HEK293T (cell line): ENCODE results near the gene DNAH17.

Source experiments
- CTCF ChIA-PET: fragments of 350-600 bp; formaldehyde crosslinking; extraction: SDS; loops from one replicate; lab custom pipeline; 2021; ENCODE audit warnings: antibody characterized with exemption, inconsistent platforms; lab: Yijun Ruan, JAX
- POLR2A ChIA-PET: fragments of 350-600 bp; formaldehyde crosslinking; extraction: SDS; loops from one replicate; lab custom pipeline; 2020; ENCODE audit warnings: antibody characterized with exemption, inconsistent platforms; lab: Yijun Ruan, JAX
- DNase-seq: peaks from one replicate; pipeline ENCODE4 v3.0.0; 2012; ENCODE audit warnings: mixed read lengths; ENCODE audit errors: extremely low spot score
- ARNT ChIP-seq: fragments of 450-650 bp; IDR thresholded peaks from 2 replicates; pipeline ENCODE4 v1.6.1; 2017; ENCODE audit warnings: mild to moderate bottlenecking
- BHLHE40 ChIP-seq: fragments of 450-650 bp; IDR thresholded peaks from 2 replicates; pipeline ENCODE4 v1.6.1; 2016; ENCODE audit warnings: mild to moderate bottlenecking, moderate library complexity, borderline replicate concordance
- CTBP1 ChIP-seq: fragments of 450-650 bp; IDR thresholded peaks from 2 replicates; pipeline ENCODE4 v1.6.1; 2016; ENCODE audit warnings: borderline replicate concordance
- ELF4 ChIP-seq: fragments of 450-650 bp; IDR thresholded peaks from 2 replicates; pipeline ENCODE4 v1.6.1; 2017; ENCODE audit warnings: antibody characterized with exemption
- FOXA1 ChIP-seq: fragments of 450-650 bp; IDR thresholded peaks from 2 replicates; pipeline ENCODE4 v1.6.1; 2016; ENCODE audit warnings: mild to moderate bottlenecking
- FOXK2 ChIP-seq: fragments of 450-650 bp; IDR thresholded peaks from 2 replicates; pipeline ENCODE4 v1.6.1; 2016; ENCODE audit warnings: mild to moderate bottlenecking
- FOXM1 ChIP-seq: fragments of 450-650 bp; IDR thresholded peaks from 2 replicates; pipeline ENCODE4 v1.6.1; 2017; ENCODE audit warnings: mild to moderate bottlenecking, borderline replicate concordance
- HDGF ChIP-seq: fragments of 450-650 bp; IDR thresholded peaks from 2 replicates; pipeline ENCODE4 v1.6.1; 2017; ENCODE audit warnings: antibody characterized with exemption, borderline replicate concordance
- L3MBTL2 ChIP-seq: fragments of 450-650 bp; conservative IDR thresholded peaks from 2 replicates; pipeline ENCODE4 v1.6.1; 2016; ENCODE audit warnings: mild to moderate bottlenecking
- LEF1 ChIP-seq: fragments of 450-650 bp; IDR thresholded peaks from 2 replicates; pipeline ENCODE4 v1.6.1; 2017; ENCODE audit warnings: mild to moderate bottlenecking, borderline replicate concordance
- NFRKB ChIP-seq: fragments of 450-650 bp; IDR thresholded peaks from 2 replicates; pipeline ENCODE4 v1.6.1; 2016; ENCODE audit warnings: mild to moderate bottlenecking, moderate library complexity
- PKNOX1 ChIP-seq: fragments of 450-650 bp; IDR thresholded peaks from 2 replicates; pipeline ENCODE4 v1.6.1; 2016
- SP1 ChIP-seq: fragments of 450-650 bp; IDR thresholded peaks from 2 replicates; pipeline ENCODE4 v1.6.1; 2017
- SUZ12 ChIP-seq: fragments of 450-650 bp; IDR thresholded peaks from 2 replicates; pipeline ENCODE4 v1.6.1; 2016; ENCODE audit warnings: mild to moderate bottlenecking
- TARDBP ChIP-seq: fragments of 450-650 bp; IDR thresholded peaks from 2 replicates; pipeline ENCODE4 v1.6.1; 2016
- ZNF384 ChIP-seq: fragments of 450-650 bp; IDR thresholded peaks from 2 replicates; pipeline ENCODE4 v1.6.1; 2016

DNAH17 gene

GRCh38 chr17:78378225-78379130, 198.7 kb downstream of the DNAH17 start, which contains the start of gene PGS1:
TSS of gene PGS1 (plus strand) at chr17:78378649. CDS start at chr17:78378666, 17 bp downstream.
- peak; percentile 94 for TF ChIP-seq ELF4
- peak; percentile 37; the same call in 1 of the 2 replicates for TF ChIP-seq LEF1
- TF ChIP-seq BHLHE40 = no peak
- POLR2A ChIA-PET = interaction anchor here (0.8 to 1.9 kb wide), 5 partner anchors 10 to 46 kb away, joined by 3 to 10 read pairs (median 5); no protein-coding TSS in a partner anchor
- peak; percentile 85 for DNase-seq
- CTCF ChIA-PET = interaction anchor here (1.6 kb wide), 1 partner anchor 18 kb away, joined by 3 read pairs; no protein-coding TSS in a partner anchor

GRCh38 chr17:78377858-78378224, 199.4 kb downstream of the DNAH17 start:
- ChIA-PET CTCF (interaction anchor here (1.6 kb wide), 1 partner anchor 17 kb away, joined by 3 read pairs; no protein-coding TSS in a partner anchor), POLR2A (interaction anchor here (1.0 to 1.9 kb wide), 3 partner anchors 9 to 47 kb away, joined by 3 to 10 read pairs (median 6); no protein-coding TSS in a partner anchor)
- DNase-seq = no peak
- no peak for TF ChIP-seq SP1
- TF ChIP-seq TARDBP = no peak
- no peak for TF ChIP-seq CTBP1
- TF ChIP-seq ELF4 = no peak
- no peak for TF ChIP-seq BHLHE40
- TF ChIP-seq NFRKB = no peak
- TF ChIP-seq SUZ12 = no peak
- TF ChIP-seq L3MBTL2 = no peak
- no peak for TF ChIP-seq FOXA1

DNA sequence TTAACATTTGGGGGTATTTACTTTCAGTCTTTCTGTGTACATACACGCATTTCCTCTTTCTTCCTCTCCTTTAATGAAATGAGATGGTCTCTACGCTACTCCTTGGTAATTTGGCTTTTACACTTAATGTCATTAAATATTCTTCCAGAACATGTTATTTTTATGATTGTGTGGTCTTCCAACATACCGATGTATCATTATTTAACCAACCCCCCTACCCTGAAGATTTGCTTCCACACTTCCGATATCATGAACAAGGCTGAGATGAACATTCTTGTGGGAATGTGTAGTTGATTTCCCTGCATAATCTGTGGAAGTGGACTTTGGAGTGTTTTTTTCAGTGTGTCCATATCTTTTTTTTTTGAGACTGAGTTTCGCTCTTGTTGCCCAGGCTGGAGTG, 201.0 kb downstream of the DNAH17 start:
- no peak for DNase-seq
- TF ChIP-seq ELF4 (no peak), CTBP1 (no peak), ARNT (no peak), PKNOX1 (no peak), LEF1 (no peak), ZNF384 (no peak), FOXA1 (no peak), SP1 (no peak), FOXM1 (no peak), BHLHE40 (no peak), L3MBTL2 (no peak), SUZ12 (no peak), NFRKB (no peak)
- ChIA-PET CTCF (no interaction called here), POLR2A (interaction anchor here (1.1 kb wide), 1 partner anchor 8 kb away, joined by 4 read pairs; no protein-coding TSS in a partner anchor)

DNA sequence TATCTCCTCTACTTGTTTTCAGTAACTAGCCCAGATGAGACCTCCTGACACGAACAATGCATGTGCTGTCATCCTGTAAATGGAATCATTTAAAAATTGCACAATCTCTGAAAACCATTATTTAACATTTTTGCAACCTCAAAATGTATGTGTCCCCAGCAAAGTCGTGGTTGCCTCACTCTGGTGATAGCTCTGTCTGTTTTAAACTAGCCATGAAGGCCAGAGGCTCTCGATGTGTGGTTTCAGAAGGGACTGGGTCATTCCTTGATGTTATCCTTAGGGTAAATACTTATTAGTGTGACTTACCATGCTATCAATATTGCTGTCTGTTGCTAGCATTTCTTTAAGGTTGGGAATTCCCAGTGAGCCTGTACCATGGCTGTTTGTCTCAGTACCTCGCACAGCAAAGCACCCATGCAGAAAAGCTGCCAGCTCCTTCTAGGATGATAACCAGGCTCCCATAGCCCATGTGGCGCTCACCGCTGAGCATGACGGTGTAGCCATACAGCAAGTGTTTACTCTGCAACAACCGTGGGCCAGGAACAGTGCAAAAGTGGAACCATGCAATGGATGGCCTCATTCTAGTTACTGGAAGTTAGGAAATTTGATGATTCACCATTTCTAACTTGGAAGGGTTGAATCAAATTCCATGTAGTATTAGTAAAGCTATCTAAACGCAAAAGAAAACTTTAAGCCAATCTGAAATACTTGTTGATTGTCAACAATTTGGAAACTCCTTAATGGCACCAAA, 201.6 kb downstream of the DNAH17 start:
- CTCF ChIA-PET = interaction anchor here (1.2 kb wide), 1 partner anchor 15 kb away, joined by 4 read pairs; no protein-coding TSS in a partner anchor
- POLR2A ChIA-PET = no interaction called here
- TF ChIP-seq HDGF (no peak), FOXK2 (no peak), LEF1 (no peak), CTBP1 (no peak), ARNT (no peak), SUZ12 (no peak), TARDBP (no peak), FOXM1 (no peak), PKNOX1 (no peak), SP1 (no peak), ZNF384 (no peak), L3MBTL2 (no peak), BHLHE40 (no peak), ELF4 (no peak)
- DNase-seq = no peak

GRCh38 chr17:78374631-78375274, 202.4 kb downstream of the DNAH17 start:
- ChIA-PET POLR2A (no interaction called here), CTCF (interaction anchor here (1.2 kb wide), 1 partner anchor 14 kb away, joined by 4 read pairs; no protein-coding TSS in a partner anchor)
- TF ChIP-seq ZNF384 (no peak), ARNT (no peak), SUZ12 (no peak), LEF1 (no peak), TARDBP (no peak), FOXK2 (no peak), PKNOX1 (no peak), CTBP1 (no peak), HDGF (no peak), FOXA1 (no peak), FOXM1 (no peak), L3MBTL2 (no peak), SP1 (no peak), ELF4 (no peak), NFRKB (no peak), BHLHE40 (no peak)
- no peak for DNase-seq
